HG02885 (cell line): Measurements from ENCODE around the gene ZNF18.
"Not testable (repeated sequence)": the region's sequence is repeated elsewhere in the genome, so short reads cannot be mapped to it uniquely, and the experiment has no call there.

Experiments
- ATAC-seq: cut with Tn5 transposase; IDR thresholded peaks from one replicate; pipeline ENCODE4 v1.9.1; 2021; ENCODE audit warnings: mild to moderate bottlenecking; ENCODE audit not compliant: unreplicated experiment, poor library complexity

The ZNF18 gene

DNA sequence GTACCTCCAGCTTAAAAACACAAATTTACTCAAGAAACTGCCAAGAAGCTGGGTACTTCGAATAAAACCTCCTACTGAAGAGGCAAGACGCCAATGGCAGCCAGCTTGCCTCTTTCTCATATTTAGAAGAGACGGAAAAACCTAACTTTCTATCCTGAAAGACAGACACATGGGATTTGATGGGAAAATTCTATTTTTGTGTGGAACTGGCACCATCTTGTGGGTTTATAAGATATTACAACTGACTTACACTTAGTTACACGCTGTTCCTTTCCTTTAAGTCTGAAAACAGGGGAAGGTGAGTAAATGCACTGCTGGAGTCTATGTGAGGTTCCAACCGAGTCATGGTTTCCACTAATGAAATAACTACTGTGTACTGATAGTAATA is 10.3 kb downstream of the ZNF18 start:
- ATAC-seq = no peak

DNA sequence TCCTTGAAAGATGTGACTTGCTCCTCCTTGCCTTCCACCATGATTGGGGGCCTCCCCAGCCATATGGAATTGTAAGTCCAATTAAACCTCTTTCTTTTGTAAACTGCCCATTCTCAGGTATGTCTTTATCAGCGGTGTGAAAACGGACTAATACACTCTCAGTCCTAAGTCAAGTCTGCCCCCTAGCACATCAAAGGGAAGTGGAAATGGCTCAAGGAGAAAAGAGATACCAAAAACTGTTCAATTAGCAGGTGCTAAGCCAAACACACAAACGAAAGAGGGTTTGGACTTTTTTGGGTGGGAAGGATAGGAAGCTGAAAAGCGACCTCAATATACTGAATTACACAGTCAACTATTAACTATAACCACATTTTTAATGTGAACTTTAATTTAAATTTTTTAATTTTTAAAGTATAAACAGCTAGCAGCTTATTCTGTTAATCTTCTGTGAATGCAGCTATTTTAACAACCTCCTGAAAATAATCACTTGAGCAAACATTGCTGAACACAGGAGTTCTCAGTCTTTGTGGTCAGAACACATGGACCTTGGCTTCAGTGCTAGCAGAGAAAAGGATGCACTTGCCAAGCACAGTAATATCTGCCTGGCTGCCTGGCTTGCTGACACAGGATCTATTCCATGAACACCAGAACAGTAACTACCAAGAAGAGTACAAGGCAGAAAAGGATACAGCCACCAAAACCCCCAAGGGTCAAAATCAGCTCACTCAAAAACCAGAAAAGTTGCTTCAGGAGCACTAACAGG is 10.9 kb downstream of the ZNF18 start:
- ATAC-seq = no peak

DNA sequence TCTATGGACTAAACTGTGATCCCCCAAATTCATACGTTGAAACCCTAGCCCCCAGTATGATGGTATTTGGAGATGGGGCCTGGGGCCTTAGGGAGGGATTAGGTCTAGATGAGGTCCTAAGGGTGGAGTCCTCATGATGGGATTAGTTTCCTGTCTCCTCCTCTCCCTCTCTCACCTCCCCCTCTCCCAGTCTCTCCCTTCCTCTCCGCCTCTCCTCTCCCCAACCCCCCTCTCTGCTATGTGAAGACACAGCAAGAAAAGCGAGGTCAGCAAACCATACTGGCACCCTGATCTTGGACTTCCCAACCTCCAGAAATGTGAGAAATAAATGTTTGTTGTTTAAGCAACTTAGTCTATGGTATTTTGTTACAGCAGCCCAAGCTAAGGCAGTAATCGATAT is 15.4 kb downstream of the ZNF18 start:
- no peak for ATAC-seq

DNA sequence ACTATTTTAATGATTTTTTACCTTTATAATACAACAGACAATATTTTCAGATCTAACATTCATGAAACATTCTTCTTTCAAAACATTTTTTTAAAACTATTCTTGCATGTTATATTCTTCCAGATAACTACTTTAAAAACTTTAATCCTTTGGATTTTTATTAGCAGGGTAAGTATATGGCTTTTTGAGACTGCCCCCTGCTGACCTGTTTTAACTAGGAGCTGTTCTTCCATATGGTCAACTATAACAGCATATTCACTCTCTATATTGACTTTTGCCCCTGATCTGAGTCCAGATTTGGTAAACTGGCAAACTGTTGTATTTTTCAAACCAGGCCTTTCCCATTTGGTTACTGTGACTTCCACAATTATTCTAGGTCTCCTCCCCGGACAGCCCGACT is 16.5 kb downstream of the ZNF18 start:
- ATAC-seq = no peak

DNA sequence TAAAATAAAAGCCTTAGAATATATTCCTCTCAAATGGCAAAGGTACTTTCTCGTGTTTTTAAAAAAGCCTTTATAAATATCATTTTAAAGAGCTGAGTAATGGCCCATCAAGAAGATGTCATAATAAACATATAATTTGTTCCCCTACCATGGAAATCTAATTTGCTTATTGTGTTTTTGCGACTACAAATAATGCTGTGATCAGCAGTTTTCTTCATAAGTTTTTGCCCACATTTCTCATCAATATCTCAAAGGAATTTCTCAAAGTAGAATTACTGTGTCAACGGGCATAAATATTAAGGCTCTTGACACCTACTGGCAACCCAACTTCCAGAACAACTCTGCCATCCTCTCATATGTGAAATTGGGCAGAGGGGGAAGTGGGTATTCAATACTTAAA is 17.5 kb downstream of the ZNF18 start:
- ATAC-seq = no peak

DNA sequence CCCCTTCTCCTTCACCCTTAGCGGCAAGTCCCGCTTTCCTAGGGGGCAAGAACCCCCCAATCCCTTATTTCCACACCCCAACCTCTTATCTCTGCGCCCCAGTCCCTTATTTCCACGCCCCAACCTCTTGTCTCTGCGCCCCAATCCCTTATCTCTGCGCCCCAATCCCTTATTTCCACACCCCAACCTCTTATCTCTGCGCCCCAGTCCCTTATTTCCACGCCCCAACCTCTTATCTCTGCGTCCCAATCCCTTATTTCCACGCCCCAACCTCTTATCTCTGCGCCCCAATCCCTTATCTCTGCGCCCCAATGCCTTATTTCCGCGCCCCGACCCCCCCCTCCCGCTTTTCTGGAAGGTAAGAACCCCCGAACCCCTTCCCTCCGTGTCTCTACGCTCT is 24.5 kb downstream of the ZNF18 start:
- ATAC-seq = not testable (repeated sequence)

DNA sequence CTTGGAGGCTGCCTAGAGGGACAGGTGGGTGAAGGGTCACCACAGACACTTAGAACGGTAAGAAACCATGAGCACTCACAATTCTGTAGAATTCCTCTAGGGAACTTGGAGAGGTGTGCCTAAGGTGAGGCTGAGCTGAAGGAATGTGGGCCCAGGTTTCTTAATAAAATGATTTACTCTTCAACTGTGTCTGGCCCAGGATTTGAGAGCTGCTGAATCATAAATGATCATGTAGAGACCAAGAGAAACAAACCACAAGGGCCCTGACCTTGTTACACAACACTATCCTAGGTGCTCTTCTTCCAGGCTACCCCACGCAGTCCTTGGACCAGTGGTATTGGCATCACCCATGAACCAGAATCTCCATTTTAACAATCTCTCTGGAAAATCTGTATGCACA is 27.7 kb downstream of the ZNF18 start:
- ATAC-seq = no peak

DNA sequence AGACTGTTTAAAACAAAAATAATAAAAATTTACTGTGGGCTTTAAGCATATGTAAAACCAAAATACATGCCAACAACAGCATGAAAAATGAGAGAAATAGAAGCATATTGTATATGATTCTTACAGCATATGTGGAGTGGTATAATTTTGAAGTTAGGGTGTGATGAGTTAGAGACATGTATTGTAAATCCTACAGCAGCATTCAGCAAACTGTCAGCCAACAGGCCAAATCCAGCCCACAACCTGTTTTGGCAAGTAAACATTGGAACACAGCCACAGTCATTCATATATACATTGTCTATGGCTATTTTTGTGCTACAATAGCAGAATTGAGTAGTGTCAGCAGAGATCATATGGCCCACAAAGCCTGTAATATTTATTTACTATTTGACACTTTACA is 42.3 kb downstream of the ZNF18 start:
- no peak for ATAC-seq

DNA sequence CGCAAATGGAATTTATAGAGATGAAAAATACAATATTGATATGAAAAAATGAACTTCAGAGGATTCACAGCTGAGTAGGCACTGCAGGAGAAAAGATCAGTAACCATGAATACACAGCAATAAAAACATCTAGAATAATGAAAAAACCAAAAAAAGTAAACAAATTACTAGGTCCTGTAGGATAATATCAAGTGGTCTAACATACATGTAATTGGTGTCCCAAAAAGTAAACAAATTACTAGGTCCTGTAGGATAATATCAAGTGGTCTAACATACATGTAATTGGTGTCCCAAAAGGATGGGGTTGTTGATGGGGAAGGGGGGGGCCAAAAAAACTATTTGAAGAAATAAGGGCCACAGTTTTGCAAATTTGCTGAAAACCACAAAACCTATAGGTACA is 43.4 kb downstream of the ZNF18 start:
- ATAC-seq = no peak

DNA sequence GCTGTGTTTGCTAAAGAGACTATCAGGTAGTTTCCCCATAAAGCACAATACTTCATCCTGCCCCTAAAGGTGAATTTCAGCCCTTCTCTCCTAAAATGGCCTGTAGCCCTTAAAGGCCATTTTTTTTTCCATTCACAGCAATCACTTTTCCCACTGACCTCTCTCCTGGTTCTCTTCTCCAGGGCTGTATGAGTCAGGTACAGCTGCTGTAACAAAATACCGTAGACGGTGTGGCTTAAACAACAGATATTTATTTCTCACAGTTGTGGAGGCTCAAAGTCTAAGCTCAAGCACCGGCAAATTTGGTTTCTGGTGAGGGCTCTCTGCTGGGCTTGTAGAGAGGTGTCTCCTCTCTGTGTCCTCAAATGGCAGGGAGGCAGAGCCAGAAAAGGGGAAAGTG is 44.7 kb downstream of the ZNF18 start:
- ATAC-seq = no peak

DNA sequence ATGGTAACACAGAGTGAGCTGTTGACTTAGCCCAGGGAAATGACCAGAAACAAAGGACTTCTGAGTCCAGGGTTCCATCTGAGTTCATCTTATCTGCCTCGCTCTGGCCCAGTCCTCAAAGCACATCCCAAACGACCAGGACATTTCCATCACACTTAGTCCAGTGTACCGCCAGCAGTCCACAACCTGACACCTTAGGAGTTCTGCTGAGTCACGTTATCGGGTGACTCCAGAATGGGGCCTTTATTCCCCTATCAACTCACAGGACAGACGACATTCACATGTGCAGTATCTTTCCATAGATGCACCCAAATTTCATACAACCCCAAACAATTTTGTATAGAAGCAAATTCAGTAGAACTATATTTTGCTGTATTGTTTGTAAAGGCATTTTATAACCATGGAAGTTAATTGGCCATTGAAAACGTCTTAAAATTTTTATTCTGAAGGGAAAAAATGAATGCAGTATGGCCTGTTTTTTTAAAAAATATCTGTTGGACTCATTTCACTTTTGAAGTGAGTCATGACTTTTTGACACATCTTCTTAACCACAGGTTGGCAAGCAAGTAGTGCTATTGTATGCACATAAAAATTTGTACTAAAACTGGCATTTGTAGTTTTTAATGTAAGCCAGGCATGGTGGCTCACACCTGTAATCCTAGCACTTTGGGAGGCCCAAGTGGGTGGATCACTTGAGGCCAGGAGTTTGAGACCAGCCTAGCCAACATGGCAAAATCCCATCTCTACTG is 46.3 kb downstream of the ZNF18 start:
- ATAC-seq = no peak

DNA sequence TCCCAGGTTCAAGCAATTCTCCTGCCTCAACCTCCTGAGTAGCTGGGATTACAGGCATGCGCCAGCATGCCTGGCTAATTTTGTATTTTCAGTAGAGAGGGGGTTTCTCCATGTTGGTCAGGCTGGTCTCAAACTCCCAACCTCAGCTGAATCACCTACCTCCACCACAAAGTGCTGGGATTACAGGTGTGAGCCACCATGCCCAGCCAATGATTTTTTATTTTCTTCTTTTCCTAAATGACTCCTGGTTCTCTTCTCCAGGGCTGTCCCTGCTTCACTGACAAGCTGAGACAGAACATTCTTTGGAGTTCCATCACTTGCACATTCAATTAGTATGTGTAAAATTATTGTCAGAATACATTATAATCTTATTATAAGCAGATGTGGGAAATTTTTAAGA is 47.7 kb downstream of the ZNF18 start:
- not testable (repeated sequence) for ATAC-seq

DNA sequence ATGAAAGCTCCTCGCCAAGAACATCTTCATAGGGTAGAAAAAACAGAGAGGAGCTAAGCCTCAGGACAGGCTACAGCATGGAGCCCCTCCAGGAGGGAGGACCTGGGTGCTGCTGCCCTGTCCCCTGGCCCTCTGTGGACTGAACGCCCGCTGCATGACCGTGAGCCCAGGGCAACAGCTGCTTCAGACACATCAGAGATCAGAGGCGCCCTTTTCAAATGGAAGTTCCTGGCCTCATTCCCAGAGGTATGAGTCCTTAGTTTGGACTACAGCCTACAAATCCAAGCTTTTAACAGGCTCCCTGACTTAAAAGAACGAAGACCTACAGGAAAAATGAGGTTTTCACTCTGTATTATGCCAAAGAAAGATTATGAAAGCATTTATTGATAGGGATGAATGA is 48.5 kb downstream of the ZNF18 start:
- no peak for ATAC-seq

DNA sequence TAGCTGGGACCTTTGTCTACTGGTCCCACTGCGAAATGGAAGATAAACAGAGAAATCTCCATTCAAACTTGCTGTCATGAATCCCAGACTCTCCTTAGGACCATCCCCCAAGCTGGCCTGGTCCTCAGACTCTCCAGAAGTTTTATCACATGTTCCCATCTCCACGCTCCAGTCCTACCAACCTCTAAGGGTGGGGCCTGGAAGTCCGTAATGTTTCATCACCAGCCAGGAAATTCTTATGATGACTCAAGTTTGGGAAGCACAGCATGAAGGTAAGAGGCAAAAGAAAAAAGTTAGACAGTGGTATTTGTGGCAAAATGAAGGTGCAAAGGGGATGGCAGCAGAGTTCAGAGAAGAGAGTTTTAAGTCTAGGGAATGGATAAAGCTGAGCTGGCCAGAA is 52.7 kb downstream of the ZNF18 start:
- no peak for ATAC-seq

DNA sequence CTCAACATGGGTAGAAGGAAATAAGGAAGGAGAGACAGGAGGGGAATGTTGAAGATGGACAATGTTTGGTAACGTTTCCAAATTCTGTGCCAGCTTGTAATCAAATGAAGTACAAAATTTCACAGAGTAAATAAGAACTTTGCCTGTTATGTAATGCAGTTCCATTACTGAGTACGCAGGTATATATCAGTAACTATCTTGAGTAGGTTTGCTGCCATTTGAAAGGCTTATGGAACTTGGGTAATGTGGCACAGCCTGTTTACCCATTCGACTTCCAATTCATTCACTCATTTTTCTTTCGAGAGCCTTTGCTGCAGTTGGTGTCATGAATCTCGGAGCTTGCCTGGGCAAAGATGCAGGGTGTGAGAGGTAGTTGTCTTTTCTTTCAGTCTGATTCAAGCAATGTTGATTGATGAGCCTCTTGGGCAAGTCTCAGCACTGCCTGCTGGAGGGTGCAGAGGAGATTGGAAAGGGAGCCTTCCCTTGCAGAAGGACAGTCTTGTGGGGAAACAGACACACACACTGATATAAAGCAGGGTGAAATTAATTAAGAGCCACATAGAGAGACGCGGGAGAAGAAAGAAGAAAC is 53.4 kb downstream of the ZNF18 start:
- ATAC-seq = no peak

DNA sequence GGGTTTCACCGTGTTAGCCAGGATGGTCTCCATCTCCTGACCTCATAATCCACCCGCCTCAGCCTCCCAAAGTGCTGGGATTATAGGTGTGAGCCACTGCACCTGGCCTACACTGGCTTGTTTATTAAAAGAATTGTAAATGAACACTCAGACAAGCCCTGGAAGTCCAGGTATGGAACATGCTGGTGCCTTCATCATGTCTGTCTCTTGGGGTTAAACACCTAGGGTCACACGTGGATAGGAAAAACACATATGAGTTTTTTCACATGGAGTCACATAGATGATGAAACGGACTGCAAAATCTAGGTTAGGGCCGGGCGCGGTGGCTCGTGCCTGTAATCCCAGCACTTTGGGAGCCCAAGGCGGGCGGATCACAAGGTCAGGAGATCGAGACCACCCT is 54.2 kb downstream of the ZNF18 start:
- ATAC-seq = not testable (repeated sequence)

DNA sequence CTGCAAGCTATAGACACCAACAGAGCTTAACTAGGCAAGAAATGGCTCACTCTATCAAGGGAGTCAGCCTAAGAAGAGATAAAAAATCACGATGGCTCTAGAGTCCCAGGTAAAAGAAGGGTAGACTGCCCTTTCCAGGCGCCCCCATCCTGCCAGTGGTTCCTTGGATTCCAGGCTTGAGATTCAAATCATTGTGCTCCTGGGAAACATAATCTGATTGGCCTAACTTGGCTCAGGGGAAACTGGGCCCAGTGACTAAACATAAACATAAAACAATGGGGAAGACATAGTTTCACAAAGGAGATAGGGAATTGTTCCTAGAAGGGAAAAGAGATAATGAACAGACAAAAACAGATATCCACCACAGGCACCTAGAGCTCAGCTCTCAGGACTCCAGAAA is 56.4 kb downstream of the ZNF18 start:
- no peak for ATAC-seq

DNA sequence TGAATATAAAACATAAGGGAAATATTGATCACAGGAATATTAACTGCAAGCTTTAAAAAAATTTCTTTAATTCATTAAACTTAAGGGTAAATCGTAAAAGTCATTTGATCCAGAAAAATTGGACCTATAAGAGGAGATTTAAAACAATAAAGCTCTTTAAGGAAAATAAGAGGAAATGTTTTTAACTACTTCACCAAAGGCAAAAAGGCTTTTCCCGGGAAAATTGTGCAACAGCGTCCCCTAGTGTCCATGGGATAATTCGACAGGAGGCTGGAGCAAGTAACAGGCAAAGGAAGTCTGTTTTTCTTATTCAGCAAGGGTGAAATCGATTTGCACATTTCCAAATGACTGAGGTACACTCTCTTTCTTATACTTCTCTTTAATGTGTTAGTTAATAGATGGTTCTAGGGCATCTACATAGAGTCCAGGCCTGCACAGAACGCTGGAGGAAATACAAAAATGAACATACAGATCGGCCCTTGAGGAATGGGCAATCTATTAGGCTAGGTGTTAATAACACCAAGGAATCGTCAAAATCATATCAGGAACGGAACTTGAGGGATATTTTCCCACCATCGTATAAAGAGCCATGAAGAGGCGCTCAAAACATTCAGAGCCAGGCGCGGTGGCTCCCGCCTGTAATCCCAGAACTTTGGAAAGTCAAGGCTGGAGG is 61.4 kb downstream of the ZNF18 start:
- no peak for ATAC-seq

DNA sequence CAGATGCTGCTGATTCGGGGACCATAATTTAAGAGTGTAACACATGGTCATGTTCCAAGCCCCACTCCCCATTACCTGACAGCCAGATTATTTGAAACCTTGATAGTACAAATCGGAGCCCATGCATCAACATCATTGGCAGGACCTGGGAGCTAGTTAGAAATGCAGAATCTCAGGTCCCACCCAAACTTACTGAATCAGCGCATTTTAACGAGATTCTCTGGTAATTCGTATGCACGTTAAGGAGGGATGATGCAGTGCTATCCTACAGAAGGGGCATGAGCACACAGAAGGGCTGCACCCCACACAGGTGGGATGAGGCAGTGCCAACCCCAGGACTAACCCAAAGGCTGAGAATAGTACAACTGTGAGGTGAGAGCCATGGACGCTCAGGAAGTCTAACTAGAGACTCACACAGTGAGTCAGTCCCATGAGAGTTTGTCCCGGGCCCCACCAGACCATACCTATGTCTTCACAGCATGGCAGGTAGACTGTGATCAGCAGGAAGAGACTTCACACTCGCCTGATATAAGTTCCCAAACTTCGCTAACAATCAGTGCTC is 64.9 kb downstream of the ZNF18 start:
- no peak for ATAC-seq

DNA sequence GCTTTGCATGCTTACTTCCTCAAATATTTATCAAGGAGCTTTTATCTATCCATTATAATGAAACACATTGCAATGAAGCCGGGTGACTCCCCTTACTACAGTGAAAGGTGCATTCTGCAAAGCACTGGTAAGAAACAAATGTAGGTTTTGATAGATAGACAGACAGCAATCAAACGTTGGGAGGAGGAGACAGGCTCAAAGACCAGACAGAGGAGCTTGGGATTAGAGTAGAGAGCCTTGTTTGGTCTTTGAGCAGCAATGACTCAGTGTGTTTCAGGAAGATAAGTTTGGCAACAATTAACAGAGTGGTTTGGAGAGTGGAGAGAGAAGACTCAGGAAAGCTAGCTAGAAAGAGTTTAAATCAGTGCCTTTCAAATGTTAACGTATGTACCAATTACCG is 68.8 kb downstream of the ZNF18 start:
- no peak for ATAC-seq
